WTC11 (cell line): ENCODE measurements around the gene ECD.

ENCODE experiments used
- FOXK1 ChIP-seq: sonication (generic); formaldehyde crosslinking; IDR thresholded peaks from 2 replicates; pipeline ENCODE4 v1.8.0; 2022; ENCODE audit warnings: mild to moderate bottlenecking, moderate library complexity, missing genetic modification reagents
- JAZF1 ChIP-seq: fragments of 250-450 bp; sonication (Bioruptor Pico); IDR thresholded peaks from 2 replicates; pipeline ENCODE4 v1.9.0; 2021; ENCODE audit warnings: moderate library complexity, mild to moderate bottlenecking, inconsistent platforms
- MXD4 ChIP-seq: fragments of 250-450 bp; sonication (Bioruptor Pico); IDR thresholded peaks from 2 replicates; pipeline ENCODE4 v1.8.0; 2021; ENCODE audit warnings: mild to moderate bottlenecking, moderate library complexity, borderline replicate concordance
- NFE2L1 ChIP-seq: sonication (generic); formaldehyde crosslinking; IDR thresholded peaks from 2 replicates; pipeline ENCODE4 v1.8.1; 2023; ENCODE audit warnings: missing genetic modification reagents
- NFYB ChIP-seq: sonication (generic); formaldehyde crosslinking; conservative IDR thresholded peaks from 2 replicates; pipeline ENCODE4 v1.8.0; 2022; ENCODE audit warnings: low read depth, missing genetic modification reagents
- SOX15 ChIP-seq: fragments of 250-450 bp; sonication (Bioruptor Pico); IDR thresholded peaks from 2 replicates; pipeline ENCODE4 v1.9.0; 2021; ENCODE audit warnings: mild to moderate bottlenecking
- TEAD1 ChIP-seq: sonication (generic); formaldehyde crosslinking; IDR thresholded peaks from 2 replicates; pipeline ENCODE4 v1.8.0; 2022; ENCODE audit warnings: mild to moderate bottlenecking, missing genetic modification reagents
- ZNF263 ChIP-seq: sonication (generic); formaldehyde crosslinking; IDR thresholded peaks from 2 replicates; pipeline ENCODE4 v1.8.1; 2022; ENCODE audit warnings: low read depth, mild to moderate bottlenecking, moderate library complexity, missing genetic modification reagents
- ZNF317 ChIP-seq: sonication (generic); formaldehyde crosslinking; IDR thresholded peaks from 2 replicates; pipeline ENCODE4 v1.8.1; 2023; ENCODE audit warnings: low read depth, mild to moderate bottlenecking, moderate library complexity, missing genetic modification reagents, borderline replicate concordance
- TF ChIP-seq, protein P1 (sequence below): fragments of 200-600 bp; IDR thresholded peaks from 2 replicates; pipeline ENCODE4 v1.8.0; 2022; ENCODE audit warnings: antibody characterized with exemption
- TF ChIP-seq, protein P2 (sequence below): sonication (generic); formaldehyde crosslinking; IDR thresholded peaks from 2 replicates; pipeline ENCODE4 v1.8.0; 2022; ENCODE audit warnings: mild to moderate bottlenecking, missing genetic modification reagents
- TF ChIP-seq, protein P3 (sequence below): sonication (generic); formaldehyde crosslinking; IDR thresholded peaks from 2 replicates; pipeline ENCODE4 v1.8.0; 2022; ENCODE audit warnings: mild to moderate bottlenecking, missing genetic modification reagents
- TF ChIP-seq, protein P4 (sequence below): sonication (generic); formaldehyde crosslinking; conservative IDR thresholded peaks from 2 replicates; pipeline ENCODE4 v1.8.1; 2022; ENCODE audit warnings: mild to moderate bottlenecking, missing genetic modification reagents
- TF ChIP-seq, protein P5 (sequence below): sonication (generic); formaldehyde crosslinking; conservative IDR thresholded peaks from 2 replicates; pipeline ENCODE4 v1.8.1; 2023; ENCODE audit warnings: mild to moderate bottlenecking, low read depth, missing genetic modification reagents, moderate library complexity

DNA sequence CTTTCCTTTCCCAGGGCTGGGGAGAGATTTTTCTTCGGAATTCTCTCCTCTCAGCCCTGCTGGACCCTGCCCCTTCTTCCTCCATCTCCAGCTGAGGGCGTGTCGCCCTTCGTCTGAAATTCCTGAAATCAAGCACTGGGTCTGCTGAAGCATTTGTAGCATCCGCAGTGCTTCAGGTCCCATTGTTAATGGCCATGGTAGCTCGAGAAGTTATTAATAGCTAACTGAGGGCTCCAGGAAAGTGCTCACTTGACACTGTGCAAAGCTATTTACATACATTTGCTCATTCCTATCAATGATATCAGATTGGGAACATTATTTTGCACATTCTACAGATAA, 626 bp upstream of the ECD start:
- TF ChIP-seq, protein P1, sequence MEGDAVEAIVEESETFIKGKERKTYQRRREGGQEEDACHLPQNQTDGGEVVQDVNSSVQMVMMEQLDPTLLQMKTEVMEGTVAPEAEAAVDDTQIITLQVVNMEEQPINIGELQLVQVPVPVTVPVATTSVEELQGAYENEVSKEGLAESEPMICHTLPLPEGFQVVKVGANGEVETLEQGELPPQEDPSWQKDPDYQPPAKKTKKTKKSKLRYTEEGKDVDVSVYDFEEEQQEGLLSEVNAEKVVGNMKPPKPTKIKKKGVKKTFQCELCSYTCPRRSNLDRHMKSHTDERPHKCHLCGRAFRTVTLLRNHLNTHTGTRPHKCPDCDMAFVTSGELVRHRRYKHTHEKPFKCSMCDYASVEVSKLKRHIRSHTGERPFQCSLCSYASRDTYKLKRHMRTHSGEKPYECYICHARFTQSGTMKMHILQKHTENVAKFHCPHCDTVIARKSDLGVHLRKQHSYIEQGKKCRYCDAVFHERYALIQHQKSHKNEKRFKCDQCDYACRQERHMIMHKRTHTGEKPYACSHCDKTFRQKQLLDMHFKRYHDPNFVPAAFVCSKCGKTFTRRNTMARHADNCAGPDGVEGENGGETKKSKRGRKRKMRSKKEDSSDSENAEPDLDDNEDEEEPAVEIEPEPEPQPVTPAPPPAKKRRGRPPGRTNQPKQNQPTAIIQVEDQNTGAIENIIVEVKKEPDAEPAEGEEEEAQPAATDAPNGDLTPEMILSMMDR: no peak
- TF ChIP-seq FOXK1 (CRISPR knock-in tag) (no peak), ZNF317 (CRISPR knock-in tag) (no peak), ZNF263 (CRISPR knock-in tag) (no peak), JAZF1 (CRISPR knock-in tag) (no peak), NFE2L1 (CRISPR knock-in tag) (no peak), SOX15 (CRISPR knock-in tag) (no peak), MXD4 (CRISPR knock-in tag) (no peak), TEAD1 (no peak), NFYB (CRISPR knock-in tag) (no peak)
- TF ChIP-seq, protein P2, sequence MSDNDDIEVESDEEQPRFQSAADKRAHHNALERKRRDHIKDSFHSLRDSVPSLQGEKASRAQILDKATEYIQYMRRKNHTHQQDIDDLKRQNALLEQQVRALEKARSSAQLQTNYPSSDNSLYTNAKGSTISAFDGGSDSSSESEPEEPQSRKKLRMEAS (CRISPR knock-in tag): no peak; the same call in 1 of the 2 replicates
- TF ChIP-seq, protein P3, sequence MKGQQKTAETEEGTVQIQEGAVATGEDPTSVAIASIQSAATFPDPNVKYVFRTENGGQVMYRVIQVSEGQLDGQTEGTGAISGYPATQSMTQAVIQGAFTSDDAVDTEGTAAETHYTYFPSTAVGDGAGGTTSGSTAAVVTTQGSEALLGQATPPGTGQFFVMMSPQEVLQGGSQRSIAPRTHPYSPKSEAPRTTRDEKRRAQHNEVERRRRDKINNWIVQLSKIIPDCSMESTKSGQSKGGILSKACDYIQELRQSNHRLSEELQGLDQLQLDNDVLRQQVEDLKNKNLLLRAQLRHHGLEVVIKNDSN (CRISPR knock-in tag): no peak
- TF ChIP-seq, protein P4, sequence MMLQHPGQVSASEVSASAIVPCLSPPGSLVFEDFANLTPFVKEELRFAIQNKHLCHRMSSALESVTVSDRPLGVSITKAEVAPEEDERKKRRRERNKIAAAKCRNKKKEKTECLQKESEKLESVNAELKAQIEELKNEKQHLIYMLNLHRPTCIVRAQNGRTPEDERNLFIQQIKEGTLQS: no peak
- TF ChIP-seq, protein P5, sequence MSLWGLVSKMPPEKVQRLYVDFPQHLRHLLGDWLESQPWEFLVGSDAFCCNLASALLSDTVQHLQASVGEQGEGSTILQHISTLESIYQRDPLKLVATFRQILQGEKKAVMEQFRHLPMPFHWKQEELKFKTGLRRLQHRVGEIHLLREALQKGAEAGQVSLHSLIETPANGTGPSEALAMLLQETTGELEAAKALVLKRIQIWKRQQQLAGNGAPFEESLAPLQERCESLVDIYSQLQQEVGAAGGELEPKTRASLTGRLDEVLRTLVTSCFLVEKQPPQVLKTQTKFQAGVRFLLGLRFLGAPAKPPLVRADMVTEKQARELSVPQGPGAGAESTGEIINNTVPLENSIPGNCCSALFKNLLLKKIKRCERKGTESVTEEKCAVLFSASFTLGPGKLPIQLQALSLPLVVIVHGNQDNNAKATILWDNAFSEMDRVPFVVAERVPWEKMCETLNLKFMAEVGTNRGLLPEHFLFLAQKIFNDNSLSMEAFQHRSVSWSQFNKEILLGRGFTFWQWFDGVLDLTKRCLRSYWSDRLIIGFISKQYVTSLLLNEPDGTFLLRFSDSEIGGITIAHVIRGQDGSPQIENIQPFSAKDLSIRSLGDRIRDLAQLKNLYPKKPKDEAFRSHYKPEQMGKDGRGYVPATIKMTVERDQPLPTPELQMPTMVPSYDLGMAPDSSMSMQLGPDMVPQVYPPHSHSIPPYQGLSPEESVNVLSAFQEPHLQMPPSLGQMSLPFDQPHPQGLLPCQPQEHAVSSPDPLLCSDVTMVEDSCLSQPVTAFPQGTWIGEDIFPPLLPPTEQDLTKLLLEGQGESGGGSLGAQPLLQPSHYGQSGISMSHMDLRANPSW (CRISPR knock-in tag): no peak
